NCI-H2029 treated with DMSO at 0.1 percent for 48 hours (cell line): ENCODE results near the gene PTX4.

Experiments
- DNase-seq: peaks from one replicate; lab custom pipeline; 2025; lab: John Stamatoyannopoulos, UW

Gene PTX4

GRCh38 chr16:1500465-1501150 lies 11.9 kb upstream of the PTX4 start:
- no peak for DNase-seq

- no peak for DNase-seq
Measured at GRCh38 chr16:1499756-1500464, 11.2 kb upstream of the PTX4 start.

- no peak for DNase-seq
Measured at GRCh38 chr16:1498899-1499676, 10.3 kb upstream of the PTX4 start.

DNA sequence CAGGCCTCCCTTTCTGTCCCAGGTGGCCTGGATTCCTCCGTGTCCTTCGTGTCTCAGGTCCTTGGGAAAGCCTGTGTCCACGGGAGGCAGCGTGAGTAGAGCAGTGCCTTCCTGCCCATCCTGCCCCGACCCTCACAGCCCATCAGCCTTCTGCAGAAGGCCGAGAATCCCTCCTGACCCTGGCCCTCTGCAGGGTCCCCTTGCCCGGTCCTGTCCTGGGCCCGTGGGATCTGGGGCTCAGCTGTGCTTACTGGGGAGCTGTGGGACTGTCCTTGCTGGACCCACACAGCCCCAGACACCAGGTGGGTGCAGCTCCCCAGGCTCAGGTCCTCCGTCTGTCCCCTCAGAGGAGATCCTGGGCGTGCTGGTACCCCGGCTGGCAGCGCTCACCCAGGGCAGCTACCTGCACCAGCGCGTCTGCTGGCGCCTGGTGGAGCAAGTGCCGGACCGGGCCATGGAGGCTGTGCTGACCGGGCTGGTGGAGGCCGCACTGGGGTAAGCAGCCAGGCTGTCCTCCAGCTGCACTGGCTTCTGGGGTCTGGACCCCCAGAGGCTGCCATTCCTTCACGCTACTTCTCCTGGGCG lies 8.4 kb upstream of the PTX4 start:
- no peak for DNase-seq

DNA sequence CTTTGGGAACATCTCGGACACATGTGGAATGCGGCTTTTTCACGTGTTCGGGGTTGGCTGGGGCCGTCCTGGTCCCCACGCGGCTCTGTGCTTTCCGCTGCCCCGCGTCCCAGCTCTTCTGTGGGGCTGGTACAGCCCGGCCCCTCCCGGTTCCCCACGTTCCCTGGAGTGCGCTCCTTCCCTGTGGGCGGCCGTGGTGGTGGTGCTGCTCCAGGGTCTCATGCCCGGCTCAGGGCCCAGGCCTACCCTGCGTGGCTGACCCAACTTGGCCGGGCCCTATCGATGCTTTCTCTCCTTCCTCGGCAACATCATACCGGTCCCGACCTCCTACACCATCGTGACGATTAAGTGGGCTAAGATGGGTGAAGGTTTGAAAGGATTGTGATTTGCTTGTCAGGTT lies 7.7 kb upstream of the PTX4 start:
- DNase-seq, result no peak

GRCh38 chr16:1495889-1496262 lies 7.1 kb upstream of the PTX4 start:
- no peak for DNase-seq

DNA sequence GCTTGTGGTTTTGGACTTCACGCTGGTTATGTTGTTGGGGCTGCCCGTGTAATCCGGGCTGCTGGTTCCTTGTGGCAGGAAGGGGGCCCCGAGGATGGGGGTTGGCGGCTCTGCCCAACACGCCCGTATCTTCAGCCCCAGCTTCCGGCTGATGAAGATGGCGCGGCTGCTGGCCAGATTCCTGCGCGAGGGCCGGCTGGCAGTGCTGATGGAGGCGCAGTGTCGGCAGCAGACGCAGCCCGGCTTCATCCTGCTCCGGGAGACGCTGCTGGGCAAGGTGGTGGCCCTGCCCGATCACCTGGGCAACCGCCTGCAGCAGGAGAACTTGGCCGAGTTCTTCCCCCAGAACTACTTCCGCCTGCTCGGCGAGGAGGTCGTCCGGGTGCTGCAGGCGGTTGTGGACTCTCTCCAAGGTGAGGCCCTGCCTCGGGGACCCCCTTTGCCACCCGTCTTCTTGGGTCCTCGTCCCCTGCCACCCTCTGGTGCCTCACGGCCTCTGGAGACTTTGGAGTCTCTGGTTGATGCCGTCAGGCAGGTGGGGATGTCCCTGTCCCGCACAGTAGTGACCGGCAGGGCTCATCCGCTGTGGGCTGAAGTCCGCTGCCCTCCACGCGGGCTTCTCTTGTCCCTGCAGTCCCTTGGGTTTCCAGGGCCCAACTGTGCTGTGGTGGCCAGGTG lies 6.6 kb upstream of the PTX4 start:
- DNase-seq, result no peak

DNA sequence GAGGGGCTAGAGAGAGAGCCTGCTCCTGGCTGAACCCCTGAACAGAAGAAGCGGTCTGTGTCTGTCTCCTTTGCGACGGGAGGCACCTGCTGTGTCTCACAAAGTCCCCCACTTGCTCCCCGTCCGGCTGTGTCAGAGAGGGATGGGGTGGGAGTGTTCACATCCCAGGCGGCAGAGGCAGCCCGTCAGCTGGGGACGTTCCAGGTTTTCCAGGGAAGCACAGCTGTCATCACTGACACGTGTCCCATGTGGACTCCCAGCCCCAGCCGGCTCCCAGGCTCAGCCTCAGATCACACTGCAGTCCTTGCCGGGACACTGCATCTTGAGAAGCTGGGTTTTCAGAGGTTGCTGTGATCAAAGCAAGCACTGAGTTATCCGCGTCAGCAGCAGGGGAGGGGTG lies 6.0 kb upstream of the PTX4 start:
- DNase-seq, result no peak

DNA sequence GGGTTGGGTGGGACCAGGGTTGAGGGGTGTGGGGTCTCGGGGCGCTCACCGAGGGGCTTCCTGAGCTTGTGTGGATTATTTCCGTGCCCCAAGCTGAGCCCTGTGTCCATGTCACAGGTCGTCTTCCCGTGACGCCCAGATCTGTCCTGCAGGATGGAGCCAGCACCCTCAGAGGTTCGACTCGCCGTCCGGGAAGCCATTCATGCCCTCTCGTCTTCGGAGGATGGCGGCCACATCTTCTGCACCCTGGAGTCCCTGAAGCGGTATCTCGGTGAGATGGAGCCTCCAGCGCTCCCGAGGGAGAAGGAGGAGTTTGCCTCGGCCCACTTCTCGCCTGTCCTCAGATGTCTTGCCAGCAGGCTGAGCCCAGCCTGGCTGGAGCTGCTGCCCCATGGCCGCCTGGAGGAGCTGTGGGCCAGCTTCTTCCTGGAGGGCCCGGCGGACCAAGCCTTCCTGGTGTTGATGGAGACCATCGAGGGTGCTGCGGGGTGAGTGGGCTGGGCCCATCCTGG lies 5.4 kb upstream of the PTX4 start:
- DNase-seq, result no peak

DNA sequence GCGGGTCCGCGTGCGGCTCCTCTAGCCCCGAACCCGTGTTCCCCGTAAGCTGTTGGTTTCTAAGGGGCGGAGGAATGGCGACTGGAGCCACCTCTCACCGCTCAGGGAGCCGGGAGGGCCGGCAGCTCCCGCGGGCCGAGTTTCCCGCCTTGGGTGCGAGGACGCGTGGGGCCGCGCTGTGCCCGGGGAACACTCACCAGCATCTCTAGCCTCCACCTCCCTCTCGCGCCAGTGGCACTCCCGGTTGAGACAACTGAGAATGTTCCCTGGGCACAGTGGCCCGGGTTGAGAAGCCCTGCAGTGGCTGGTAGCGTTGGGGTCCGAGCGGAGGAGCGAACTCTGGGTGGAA lies 5.0 kb upstream of the PTX4 start:
- no peak for DNase-seq

- peak; percentile 64 for DNase-seq
Measured at GRCh38 chr16:1492923-1493745, 4.4 kb upstream of the PTX4 start, which contains the start of gene TELO2. Gene TELO2, plus strand, starts transcription at chr16:1493360. Its CDS starts 922 bp downstream, at chr16:1494282.

DNA sequence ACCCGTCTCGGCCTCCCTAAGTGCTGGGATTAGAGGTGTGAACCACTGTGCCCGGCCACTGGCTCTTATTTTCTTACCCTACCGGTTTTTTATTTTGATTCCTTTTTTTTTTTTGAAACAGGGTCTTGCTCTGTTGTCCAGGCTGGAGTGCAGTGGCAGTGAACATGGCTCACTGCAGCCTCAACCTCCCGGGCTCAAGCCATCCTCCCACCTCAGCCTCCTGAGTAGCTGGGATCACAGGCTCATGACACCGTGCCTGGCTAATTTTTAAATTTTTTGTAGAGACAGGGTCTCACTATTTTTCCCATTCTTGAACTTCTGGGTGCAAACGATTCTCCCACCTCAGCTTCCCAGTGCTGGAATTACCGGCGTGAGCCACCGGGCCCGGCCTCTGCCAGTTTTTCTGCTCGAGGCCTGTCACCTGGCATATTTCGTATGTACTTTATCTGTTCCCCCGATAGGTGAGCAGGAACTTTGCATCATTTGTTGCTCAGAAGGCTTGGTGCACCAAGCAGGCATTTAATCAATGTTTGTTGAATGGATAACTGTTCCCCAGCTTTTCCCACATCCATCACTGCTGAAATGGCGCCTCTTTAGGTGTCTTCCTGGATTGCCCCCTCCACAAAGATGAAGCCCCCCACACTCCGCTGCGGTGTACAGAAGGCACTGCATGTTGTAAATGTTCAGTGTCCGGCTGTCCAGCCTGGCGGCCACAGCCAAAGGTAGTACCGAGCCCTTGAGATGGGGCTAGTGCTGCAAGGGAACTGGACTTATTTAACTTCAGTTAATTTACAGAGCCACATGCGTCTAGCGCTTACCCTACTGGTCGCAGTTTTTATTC lies 3.6 kb upstream of the PTX4 start:
- DNase-seq, result no peak

DNA sequence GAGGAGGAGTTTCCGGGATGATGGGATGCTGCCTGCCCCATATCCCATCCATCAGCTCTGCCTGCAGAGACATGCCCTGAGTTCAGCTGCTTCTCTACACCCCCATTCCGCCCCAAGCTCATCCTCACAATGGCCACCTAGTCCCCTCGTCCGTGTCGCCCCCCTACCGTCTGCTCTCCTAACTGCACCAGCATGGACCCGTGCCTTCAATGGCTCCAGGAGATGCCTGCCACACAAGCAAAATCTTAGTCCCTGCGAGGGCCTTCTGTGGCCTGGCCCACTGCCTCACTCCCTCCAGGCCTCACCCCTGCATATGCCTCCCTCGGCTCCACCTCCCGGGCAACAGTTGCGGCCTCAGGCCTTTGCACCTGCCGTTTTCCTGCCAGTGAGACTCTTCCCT lies 2.6 kb upstream of the PTX4 start:
- no peak for DNase-seq

GRCh38 chr16:1489077-1489476 lies 333 bp upstream of the PTX4 start:
- no peak for DNase-seq

DNA sequence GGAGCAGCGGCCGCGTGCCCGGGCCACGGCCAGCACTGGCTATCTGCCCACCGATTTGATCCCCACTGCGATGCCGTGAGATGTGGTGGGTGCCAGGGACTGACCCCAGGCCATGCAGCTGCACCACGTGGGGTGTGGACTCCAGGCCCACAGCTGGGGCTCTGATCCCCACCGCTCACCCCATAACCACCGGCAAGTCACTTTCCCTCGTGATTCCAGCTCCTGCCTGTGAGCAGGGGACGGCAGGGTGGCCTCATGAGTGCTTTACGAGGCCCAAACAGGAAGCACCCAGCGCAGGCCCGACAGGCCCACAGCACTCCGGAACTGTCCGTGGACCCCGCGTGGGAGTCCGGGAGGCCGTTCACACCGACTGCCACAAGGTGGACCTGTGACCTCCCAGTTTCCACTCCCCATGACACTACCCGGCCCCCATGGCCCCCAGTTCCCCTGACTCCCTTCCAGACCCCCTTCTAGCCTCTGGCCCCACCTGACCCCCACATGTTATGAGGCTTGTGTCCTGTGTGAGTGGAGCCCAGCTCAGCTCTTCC lies 616 bp downstream of the PTX4 start:
- DNase-seq, result no peak

- DNase-seq, result no peak
Measured at GRCh38 chr16:1487395-1488053, 1.2 kb downstream of the PTX4 start.

DNA sequence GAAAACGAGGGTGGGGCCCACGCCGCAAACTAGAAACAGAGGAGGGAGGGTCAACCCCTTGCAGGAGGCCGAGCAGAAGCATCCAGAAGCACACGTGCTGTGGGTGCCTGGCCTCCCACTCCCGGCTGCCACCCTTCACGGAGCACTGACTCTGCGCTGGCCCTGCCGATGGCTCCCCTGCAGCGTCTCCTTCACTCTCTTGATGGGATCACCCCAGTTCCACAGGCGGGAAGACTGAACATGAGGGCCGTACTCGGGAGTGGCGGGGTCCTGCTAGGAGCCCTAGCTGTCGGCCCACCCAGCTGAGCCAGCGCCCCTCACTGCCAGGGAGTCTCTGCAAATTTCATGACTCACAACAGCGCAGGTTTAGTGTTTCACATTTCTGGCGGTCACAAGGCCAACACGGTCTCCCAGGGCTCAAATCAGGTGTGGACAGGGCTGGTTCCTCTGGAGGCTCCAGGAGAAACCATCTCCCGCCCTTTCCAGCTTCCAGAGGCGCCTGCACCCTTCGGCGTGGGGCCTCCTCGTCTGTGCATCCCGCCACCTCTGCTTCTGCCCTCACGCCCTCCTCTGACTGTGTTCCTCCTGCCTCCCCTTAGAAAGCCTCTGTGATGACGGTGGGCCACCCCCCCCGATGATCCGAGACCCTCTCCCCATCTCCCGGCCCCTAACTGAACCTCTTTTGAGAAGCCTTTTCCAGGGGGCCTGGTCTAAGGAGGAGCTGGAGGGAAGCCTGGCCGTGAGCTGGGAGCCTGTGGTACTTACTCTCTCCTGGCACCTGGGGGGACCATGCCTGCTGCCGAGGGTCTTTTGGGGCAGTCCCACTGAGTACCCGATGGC lies 2.0 kb downstream of the PTX4 start:
- DNase-seq, result no peak

DNA sequence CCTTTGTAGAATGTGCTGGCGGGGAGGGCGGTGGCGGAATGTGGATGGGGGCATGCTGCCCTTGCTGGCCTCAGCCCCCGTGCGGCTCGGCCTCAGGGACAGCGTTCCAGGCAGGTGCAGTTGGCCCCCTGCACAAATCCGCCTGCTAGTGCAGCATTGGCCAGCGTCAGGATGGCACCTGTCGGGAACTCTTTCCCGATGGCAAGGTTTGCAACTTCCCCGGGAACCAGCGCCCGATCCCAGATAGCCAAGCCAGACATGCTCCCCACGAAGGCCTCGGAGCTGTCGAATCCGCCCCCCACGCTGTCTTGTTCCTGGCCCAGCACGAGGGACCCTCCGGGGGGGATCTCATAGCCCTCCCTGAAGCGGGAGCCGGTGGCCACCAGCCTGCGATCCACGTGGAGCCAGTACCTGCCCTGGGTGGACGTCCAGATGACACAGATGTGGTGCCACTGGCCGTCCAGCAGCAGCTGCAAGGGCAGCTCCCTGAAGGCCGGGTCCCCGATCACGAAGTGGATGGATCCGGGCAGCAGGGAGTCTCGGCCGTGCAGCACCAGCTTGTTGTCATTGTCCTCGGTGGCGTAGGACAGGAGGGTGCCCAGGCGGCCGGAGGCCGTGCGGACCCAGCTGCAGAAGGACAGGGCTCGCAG lies 2.8 kb downstream of the PTX4 start:
- no peak for DNase-seq
